ENCODE data around the gene FXR2. TPM values are rescaled to one million over a fixed set of nuclear protein-coding genes. Genes with fewer than 3 reads are reported as not detected.
"Not testable (repeated sequence)": the region's sequence is repeated elsewhere in the genome, so short reads cannot be mapped to it uniquely, and the experiment has no call there.

Gene FXR2
- 32.4 and 35.4 TPM in 2 replicates for total RNA-seq

DNA sequence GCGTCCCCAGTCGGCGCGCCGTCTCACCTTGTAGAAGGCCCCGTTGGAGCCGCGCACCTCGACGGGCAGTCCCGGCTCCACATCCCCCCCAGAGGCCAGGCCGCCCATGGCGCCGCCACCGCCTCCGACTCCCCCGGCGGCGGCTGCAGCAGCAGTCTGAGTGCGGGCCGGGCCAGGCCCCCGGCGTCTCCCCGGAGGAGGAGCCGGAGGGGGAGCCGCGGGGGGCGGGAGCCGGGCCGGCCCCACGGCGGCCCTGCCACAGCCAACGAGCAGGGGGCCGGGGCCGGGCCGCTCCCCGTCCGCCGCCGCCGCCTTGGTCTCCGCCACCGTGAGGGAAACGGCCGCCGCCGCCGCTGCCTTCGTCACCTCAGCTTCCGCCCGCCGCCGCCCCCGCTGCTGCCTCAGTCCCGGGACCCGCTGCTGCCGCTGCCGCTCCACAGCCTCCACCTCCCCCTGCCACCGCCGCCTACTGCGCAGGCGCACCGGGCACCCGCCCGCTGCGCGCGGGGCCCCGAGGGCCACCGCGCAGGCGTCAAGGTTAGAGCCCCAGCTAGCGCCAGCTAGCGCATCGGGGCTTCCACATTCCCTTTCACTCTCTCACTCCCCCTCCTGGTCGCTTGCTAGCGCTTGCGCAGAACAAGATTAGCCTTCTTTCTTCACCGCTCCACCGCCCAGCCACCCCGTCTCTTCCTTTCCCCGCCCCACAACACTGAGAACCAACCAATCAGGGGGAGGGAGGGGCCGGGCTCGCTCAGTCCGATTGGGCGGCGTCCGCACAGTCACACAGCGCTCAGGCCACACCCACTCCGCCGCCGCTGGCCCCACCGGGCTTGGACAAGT, at the start of gene FXR2:
FXR2 (minus strand) TSS at position 473 of the 840 bp plus-strand sequence; CDS start at position 108, 365 bp downstream.
- DNase-seq (ENCODE audit: extremely low read depth, low read depth, low spot score) = peak; percentile 98

DNA sequence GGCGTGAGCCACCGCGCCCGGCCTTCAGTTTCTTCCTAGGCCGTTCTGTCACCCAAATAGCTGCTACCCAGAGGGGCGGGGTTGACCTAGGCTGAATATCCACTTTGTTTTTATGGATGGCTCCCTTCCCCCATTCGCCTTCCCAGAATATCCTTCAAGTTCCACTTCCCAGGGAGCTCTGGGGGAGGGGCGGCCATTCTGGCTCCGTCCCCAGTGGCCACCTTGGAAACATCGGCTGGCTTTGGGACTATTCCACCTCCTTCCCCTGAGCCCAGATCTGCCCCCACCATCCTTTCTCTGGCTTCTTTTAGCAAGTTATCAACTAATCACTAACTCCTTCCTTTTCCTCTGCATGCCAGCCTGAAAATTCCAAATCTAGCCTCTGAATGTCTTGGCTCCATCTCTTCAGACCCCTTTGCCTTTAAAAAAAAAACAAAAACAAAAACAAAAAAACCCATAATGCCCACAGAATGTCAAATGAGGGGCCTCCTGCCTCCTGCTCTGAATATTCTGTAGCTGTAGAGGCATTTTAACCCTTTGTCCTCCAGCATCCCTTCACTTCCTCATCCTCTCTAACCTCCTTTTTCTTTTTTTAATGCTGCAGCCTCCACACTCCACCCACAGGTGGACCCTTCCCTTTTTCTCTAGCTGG, 42.4 kb upstream of the FXR2 start:
- DNase-seq (ENCODE audit: extremely low read depth, low read depth, low spot score) = no peak

DNA sequence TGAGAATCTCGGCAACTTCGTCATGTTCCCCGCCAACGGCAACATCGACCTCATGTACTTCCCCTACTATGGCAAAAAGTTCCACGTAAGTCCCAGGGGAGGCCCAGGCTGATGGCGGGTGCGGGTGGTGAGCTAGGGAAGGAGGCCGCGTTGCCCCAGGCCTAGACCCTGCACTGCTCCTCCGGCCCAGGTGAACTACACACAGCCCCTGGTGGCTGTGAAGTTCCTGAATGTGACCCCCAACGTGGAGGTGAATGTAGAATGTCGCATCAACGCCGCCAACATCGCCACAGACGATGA, 40.8 kb upstream of the FXR2 start:
- DNase-seq (ENCODE audit: extremely low read depth, low read depth, low spot score) = no peak

DNA sequence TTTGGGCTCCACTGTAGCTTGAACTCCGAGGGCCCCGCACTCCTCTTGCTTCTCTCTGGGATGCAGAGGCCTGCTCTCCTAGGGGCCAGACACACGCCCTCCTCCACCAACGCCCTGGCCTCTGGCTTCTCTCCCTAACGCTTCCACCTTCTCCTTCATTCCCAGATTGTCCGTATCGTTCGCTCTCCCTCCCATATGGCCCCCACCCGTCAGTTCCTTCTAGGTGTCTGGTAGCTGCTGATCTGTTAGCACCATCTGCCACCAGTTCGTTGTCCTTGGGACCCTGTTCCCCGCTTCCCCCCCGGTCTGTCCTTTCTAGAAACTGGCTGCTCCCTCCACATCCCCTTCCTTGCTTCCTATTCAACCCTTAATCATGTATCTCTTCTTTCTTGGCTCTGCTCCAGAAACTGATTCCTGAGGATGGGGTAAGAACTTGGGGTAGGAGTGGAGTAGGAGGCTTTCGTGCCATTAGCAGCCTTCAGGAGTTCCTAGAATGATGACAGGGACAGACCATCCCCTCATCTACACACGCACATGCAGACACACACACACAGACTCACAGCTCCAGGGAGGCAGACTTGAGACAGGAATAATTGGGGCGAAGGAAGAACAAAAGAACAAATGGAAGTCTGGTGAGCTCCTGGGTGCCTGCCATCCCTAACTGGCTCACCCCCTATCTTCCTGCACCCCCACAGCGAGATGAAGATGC, 40.3 kb upstream of the FXR2 start:
- no peak for DNase-seq (ENCODE audit: extremely low read depth, low read depth, low spot score)

DNA sequence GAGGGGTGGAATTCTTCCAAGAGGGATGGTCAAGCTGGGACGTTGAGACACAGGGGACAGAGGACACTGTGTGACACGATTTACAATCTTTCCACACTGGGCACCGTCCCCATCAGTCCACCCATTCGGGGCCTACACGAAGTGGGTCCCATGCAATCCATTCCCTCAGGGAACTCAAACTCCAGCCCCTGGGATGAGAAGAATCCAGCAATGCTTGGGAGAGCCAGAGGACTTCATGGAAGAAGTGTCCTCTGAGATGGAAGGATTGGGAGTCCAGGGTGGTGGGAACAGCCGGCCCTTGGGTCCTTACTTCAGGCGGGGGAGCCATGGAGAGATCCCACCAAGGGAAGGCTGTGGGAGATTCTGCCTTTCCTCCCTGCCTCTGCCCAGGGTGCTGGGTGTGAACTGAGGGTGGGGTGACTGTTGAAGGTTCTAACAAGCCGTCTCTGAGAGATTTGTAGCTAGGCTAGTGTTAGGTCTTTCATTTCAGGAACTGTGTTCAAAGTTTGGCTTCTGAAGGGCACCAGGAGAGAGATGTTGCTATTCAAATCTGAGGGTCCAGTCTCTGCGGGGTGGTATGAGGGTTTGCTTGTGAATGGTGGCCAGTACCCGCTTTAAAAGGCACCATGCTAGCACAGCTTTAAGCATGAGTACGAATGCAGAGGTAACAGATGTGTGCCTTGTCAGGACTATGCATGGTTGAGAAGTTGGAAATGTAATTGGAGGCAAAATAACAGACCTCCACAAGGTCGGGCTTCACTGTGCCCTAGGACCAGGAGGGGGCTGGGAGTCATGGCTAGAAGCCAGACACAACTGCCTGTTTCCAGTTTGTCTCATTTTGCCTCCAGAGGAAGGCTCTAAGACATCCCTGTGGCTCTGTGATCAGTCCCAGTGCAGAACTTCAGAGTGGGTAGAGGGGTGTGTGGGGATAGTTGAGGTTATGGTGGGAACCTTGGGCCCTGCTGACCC, 38.0 kb upstream of the FXR2 start:
- no peak for DNase-seq (ENCODE audit: extremely low read depth, low read depth, low spot score)

DNA sequence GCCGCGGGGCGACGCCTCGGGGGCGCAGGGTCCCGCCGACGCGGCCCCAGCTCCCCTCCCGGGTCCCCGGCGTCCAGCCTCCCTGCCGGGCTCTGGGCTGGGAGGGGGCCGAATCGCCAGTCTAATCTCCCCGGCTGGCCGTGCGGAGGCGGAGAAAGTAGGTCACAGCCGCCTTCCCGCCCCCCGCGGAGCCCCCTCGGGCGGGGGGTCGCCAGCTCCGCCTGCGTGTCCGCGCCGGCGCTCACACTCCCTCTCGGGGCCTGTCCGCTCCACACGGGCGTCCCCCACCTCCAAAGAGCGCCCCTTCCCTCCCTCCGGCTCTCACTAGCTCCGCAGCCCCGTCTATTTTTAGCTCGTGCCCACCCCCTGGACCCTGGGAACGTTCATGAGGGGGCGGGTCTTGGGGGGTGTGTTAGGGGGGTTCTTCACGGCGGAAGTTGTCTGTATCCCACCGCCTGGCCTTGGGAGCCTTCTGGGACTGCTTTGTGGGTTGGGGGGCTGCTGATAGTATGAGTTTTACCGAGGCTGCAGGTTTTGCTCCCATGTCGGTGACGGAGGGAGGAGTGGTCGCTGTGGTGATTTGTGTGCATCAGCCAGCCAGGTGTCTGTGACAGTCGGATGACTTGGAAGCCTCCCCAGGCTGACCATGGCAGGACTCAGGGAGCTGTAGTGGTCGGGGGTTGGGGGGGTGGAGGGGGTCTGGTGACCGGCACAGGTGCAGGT, 37.1 kb upstream of the FXR2 start:
- no peak for DNase-seq (ENCODE audit: extremely low read depth, low read depth, low spot score)

DNA sequence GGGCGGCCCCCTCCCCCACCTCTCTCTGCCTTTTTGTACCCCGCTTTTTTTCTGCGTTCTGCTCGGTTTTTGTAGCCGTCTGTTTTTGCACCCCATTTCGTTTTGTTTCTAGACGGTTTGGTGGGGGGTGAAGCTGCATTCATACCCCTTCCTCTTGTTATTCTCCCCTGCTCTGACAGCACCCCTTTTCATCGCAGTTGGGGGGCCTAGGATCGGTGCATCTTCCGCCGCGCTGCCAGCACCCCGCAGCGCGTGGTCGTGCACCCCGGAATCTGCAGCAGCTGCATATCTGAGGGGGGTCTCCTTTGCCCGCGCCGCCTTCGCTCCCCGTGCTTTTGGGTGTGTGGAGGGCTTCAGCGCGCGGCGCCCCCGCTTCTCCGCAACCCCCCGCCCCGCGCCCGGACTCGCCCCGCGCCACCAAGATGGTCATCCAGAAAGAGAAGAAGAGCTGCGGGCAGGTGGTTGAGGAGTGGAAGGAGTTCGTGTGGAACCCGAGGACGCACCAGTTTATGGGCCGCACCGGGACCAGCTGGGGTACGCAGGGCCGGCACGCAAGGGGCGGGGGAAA, 36.5 kb upstream of the FXR2 start:
- no peak for DNase-seq (ENCODE audit: extremely low read depth, low read depth, low spot score)

DNA sequence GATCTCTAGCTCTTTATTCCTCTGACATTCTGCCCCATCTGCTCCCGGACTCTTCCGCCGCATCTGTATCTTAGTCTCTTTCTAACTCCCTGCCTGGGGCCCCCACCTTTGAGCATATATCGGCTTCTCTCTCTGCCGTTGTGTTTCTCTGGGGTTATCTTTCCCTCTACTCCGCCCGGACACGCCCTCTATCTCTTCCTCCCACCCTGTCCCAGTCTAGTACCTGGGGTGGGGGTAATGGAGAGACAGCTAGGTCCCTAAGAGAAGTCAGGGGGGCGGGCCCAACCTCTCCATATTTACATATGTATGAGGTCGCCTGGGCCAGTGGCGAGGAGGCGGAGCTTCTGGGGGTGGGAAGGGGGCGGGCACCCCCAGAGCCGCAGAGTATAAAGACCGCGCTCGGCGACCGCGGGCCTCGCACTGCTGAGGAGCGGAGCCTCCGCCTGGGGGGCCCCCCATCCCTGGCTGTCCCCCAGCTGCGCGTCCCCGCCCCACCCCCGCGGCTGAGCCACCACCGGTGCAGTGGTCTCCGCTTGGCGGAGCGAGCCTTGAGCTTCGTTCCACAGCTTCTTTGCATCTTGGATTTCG, 35.9 kb upstream of the FXR2 start, which contains the start of gene ATP1B2:
ATP1B2 (plus strand) TSS at position 418 of the 588 bp plus-strand sequence. CDS start 593 bp downstream, outside the sequence.
- no peak for DNase-seq (ENCODE audit: extremely low read depth, low read depth, low spot score)

DNA sequence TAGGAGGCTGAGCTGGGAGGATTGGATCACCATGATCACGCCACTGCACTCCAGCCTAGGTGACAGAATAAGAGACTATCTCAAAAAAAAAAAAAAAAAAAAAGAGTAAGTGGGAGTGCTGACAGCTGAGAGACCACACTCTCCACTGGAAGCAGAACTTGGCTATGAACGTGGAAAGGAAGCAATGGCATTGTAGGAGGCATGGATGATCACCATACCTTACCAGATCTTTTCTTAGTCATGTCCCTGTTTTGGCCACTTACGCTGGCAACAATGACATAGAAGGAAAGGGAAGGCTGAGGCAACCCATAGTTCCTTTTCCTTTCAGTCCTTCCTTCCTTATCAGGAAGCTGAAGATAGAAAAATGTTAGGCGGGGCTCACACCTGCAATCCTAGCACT, 32.3 kb upstream of the FXR2 start:
- DNase-seq (ENCODE audit: extremely low read depth, low read depth, low spot score) = no peak

DNA sequence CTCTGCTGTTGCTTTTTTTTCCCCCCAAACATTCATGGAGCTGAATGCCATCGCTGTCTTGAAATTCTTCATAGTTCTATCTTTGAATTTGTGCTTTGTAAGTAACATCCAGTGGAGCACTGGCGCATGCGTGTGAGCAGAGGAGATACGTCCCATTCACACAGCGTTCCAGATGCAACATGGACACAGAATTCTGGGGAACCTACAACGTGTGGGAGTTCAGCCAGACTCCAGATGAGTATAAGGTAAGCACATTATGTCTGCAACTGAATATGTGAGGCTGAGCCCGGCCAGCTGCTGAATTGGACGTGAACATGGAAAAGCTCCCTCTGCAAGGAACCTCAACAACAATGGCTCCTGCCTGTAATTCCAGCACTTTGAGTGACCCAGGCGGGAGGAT, 31.8 kb upstream of the FXR2 start:
- DNase-seq (ENCODE audit: extremely low read depth, low read depth, low spot score) = no peak

DNA sequence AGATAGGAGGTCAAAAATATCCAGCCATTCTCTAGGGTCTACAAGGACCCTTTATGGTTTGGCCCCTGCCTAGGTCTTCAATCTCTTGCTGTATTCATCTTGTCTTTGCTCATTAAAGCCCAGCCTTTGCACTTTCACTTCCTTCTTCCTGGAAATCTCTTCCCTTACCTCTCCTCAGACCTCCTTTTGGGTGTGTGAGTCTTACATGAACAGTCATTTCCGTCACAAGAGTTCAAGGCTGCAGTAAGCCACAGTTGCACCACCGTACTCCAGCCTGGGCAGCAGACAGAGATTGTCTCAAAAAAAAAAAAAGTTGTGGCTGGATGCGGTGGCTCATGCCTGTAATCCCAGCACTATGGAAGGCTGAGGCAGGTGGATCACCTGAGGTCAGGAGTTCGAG, 30.1 kb upstream of the FXR2 start:
- DNase-seq (ENCODE audit: extremely low read depth, low read depth, low spot score) = no peak

DNA sequence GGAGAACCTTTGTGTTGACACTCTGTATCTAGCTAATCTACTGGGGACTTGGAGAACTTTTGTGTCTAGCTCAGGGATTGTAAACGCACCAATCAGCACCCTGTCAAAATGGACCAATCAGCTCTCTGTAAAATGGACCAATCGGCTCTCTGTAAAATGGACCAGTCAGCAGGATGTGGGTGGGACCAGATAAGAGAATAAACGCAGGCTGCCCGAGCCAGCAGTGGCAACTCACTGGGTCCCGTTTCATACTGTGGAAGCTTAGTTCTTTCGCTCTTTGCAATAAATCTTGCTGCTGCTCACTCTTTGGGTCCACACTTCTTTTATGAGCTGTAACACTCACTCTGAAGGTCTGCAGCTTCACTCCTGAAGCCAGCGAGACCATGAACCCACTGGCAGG, 26.9 kb upstream of the FXR2 start:
- not testable (repeated sequence) for DNase-seq (ENCODE audit: extremely low read depth, low read depth, low spot score)

DNA sequence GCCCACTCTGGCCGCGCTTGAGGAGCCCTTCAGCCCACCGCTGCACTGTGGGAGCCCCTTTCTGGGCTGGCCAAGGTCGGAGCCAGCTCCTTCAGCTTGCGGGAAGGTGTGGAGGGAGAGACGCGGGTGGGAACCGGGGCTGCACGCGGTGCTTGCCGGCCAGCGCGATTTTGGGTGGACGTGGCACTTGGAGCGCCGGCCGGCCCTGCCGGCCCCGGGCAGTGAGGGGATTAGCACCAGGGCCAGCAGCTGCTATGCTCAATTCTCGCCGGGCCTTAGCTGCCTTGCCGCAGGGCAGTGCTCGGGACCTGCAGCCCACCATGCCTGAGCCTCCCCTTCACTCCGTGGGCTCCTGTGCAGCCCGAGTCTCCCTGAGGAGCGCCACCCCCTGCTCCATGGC, 26.1 kb upstream of the FXR2 start:
- no peak for DNase-seq (ENCODE audit: extremely low read depth, low read depth, low spot score)

DNA sequence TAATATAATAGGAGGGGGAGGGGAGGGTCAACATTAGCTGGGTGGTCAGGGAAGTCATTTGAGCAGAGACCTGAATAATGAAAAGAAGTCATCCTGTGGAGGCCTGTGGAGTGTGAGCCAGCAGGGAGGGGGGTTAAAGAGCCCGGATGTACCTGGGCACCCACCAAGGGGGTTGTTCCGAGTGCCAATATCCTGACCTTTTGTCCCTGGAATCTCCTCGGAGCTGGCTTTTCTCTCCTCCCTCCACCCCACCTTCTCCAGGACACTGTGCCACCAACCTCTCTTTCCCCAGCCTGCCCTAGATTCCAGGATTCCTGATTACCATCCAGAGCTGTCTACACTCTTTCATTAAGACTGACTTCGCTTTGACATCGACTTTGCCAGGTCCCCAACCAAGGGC, 21.5 kb upstream of the FXR2 start:
- no peak for DNase-seq (ENCODE audit: extremely low read depth, low read depth, low spot score)

DNA sequence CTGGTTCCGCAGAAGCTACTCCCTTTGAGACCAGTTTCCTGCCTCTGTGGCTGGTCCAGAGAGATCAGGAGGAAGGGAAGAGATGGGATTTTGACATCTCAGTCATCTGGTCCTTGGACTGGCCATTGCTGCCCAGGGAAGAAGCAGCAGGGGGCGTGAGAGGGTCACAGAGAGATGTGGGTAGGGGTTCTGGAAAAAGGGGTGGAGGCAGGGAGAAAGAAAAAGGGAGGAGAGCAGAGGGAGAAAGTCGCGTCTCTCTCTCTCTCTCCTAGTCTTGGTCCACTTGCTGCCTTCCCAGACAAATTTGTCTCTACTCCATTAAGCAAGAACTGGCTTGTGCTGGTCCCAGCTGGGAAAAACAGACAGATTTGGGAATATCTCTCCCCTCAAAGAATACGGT, 19.7 kb upstream of the FXR2 start:
- no peak for DNase-seq (ENCODE audit: extremely low read depth, low read depth, low spot score)

DNA sequence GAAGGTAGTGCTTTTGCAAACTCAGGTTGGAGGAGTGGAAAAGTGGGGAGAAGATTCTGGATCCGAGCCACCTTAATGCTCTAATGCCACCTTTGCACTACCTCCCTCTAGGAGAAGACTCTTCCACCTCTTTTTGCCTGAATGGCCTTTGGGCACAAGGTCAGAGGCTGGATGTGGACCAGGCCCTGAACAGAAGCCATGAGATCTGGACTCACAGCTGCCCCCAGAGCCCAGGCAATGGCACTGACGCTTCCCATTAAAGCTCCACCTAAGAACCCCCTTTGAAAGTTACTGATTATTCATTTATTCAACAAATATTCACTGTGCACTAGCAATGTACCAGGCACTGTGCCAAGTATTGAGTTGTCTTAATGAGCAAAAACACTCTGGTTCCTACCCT, 18.4 kb upstream of the FXR2 start:
- no peak for DNase-seq (ENCODE audit: extremely low read depth, low read depth, low spot score)

DNA sequence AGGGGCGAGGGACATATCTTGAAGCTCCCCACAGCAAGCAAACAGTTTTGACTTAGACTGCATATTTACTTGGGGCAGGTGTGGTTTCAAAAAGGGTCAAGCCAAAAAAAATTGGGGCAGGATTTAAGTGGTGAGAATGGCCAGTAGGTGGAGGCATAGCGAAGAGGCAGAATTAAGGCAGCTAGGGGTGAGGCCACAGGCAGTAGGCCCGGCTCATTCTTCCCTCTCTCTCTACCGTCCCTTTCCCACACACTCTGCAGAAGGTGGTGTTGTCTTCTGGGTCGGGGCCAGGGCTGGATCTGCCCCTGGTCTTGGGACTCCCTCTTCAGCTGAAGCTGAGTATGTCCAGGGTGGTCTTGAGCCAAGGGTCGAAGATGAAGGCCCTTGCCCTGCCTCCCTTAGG, 17.8 kb upstream of the FXR2 start:
- DNase-seq (ENCODE audit: extremely low read depth, low read depth, low spot score) = no peak

DNA sequence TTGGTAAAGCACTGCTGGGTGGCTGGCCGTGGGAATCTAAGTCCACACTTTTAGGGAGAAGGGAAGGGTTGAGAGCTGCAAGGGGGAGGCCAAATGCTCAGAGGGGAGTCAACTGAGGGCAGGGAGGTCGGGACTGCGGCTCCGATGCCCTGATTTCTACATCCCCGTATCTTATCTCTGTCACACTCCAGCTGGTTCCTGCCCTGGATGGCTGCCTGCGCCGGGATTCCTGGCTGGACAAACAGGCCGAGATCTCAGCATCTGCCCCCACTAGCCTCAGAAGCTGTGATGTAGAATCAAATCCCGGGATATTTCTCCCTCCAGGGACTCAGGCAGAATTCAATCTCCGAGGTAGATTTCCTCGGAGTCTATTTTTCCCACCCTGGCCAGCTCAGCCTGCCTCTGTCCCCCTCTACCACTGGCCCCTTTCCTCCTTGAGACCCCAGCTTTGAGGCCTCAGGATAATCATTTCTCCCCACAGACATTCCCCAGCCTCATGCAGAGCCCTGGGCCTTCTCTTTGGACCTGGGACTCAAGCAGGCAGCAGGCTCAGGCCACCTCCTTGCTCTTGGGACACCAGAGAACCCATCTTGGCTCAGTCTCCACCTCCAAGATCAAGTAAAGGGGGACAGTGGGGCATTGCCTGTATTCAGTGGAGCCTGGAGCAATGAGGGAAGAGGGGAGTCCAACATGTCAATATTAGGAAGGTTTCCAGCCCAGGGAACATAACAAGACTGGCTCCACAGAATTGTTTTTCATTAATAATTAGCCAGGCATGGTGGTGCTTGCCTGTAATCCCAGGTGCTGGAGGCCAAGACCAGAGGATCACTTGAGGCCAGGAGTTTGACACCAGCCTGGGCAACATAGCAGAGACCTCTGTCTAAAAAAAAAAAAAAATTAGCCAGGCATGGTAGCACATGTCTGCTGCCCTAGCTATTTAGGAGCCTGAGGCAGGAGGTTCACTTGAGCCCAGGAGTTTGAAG, 17.0 kb upstream of the FXR2 start:
- DNase-seq (ENCODE audit: extremely low read depth, low read depth, low spot score) = no peak
